ENCODE results near the gene MCTP2.

GRCh38 chr15:94239474-94239873 is 8.1 kb downstream of the MCTP2 start:
- TF ChIP-seq CTCF (IDR thresholded peaks at IDR 0.05) (no peak), POLR2A (IDR thresholded peaks at IDR 0.05) (no peak), POLR2AphosphoS5 (IDR thresholded peaks at IDR 0.05) (no peak)
